ENCODE results near the gene HNRNPF.

The HNRNPF gene

GRCh38 chr10:43376828-43377423, 32.1 kb downstream of the HNRNPF start:
- DNase-seq (ENCODE audit: low read depth in 2 of 2) = no peak

GRCh38 chr10:43376046-43376635, 32.8 kb downstream of the HNRNPF start:
- no peak for DNase-seq (ENCODE audit: low read depth in 2 of 2)

- DNase-seq (ENCODE audit: low read depth in 2 of 2) = no peak
Observed at GRCh38 chr10:43375401-43376020, 33.5 kb downstream of the HNRNPF start.

GRCh38 chr10:43374194-43374593, 34.8 kb downstream of the HNRNPF start:
- no peak for DNase-seq (ENCODE audit: low read depth in 2 of 2)

- DNase-seq (ENCODE audit: low read depth in 2 of 2) = no peak
Observed at GRCh38 chr10:43373461-43373860, 35.5 kb downstream of the HNRNPF start.

GRCh38 chr10:43372765-43373361, 36.1 kb downstream of the HNRNPF start:
- no peak for DNase-seq (ENCODE audit: low read depth in 2 of 2)

- DNase-seq (ENCODE audit: low read depth in 2 of 2) = no peak
Observed at GRCh38 chr10:43371418-43371817, 37.6 kb downstream of the HNRNPF start, which contains the start of gene FXYD4. FXYD4 (plus strand) TSS chr10:43371636; CDS start chr10:43373747, 2,111 bp downstream.

- no peak for DNase-seq (ENCODE audit: low read depth in 2 of 2)
Observed at GRCh38 chr10:43370671-43371215, 38.2 kb downstream of the HNRNPF start.

- no peak for DNase-seq (ENCODE audit: low read depth in 2 of 2)
Observed at GRCh38 chr10:43369921-43370320, 39.1 kb downstream of the HNRNPF start.

GRCh38 chr10:43365001-43365400, 44.0 kb downstream of the HNRNPF start:
- DNase-seq (ENCODE audit: low read depth in 2 of 2) = no peak

GRCh38 chr10:43362191-43362839, 46.7 kb downstream of the HNRNPF start:
- peak; percentile 88 to 98 for DNase-seq (ENCODE audit: low read depth in 2 of 2)

- no peak for DNase-seq (ENCODE audit: low read depth in 2 of 2)
Observed at GRCh38 chr10:43361547-43362190, 47.3 kb downstream of the HNRNPF start.

GRCh38 chr10:43360086-43360485, 48.9 kb downstream of the HNRNPF start:
- no peak for DNase-seq (ENCODE audit: low read depth in 2 of 2)

GRCh38 chr10:43355749-43356371, 53.1 kb downstream of the HNRNPF start:
- no peak for DNase-seq (ENCODE audit: low read depth in 2 of 2)

GRCh38 chr10:43354879-43355380, 54.1 kb downstream of the HNRNPF start:
- no peak for DNase-seq (ENCODE audit: low read depth in 2 of 2)

- no peak for DNase-seq (ENCODE audit: low read depth in 2 of 2)
Observed at GRCh38 chr10:43354330-43354635, 54.7 kb downstream of the HNRNPF start.

GRCh38 chr10:43353495-43354329, 55.3 kb downstream of the HNRNPF start:
- DNase-seq (ENCODE audit: low read depth in 2 of 2) = no peak

GRCh38 chr10:43352951-43353350, 56.0 kb downstream of the HNRNPF start:
- DNase-seq (ENCODE audit: low read depth in 2 of 2) = no peak

GRCh38 chr10:43351301-43351700, 57.7 kb downstream of the HNRNPF start:
- no peak for DNase-seq (ENCODE audit: low read depth in 2 of 2)

- DNase-seq (ENCODE audit: low read depth in 2 of 2) = no peak
Observed at GRCh38 chr10:43350686-43351085, 58.3 kb downstream of the HNRNPF start.

Data from activated CD4-positive, alpha-beta T cell treated with anti-CD3 and anti-CD28 coated beads for 24 hours (primary cell).